ENCODE results near the gene SH3BP1.
A peak's percentile ranks its signal among the peaks of the same experiment; 100 is the strongest.
"Not testable (repeated sequence)": the region's sequence is repeated elsewhere in the genome, so short reads cannot be mapped to it uniquely, and the experiment has no call there.

The SH3BP1 gene

GRCh38 chr22:37679670-37680069 is 40.2 kb downstream of the SH3BP1 start:
- no peak for DNase-seq (ENCODE audit: low read depth)

GRCh38 chr22:37680191-37680851 is 40.9 kb downstream of the SH3BP1 start:
- DNase-seq (ENCODE audit: low read depth): no peak

GRCh38 chr22:37681001-37681424 is 41.5 kb downstream of the SH3BP1 start:
- DNase-seq (ENCODE audit: low read depth): no peak

- DNase-seq (ENCODE audit: low read depth): peak; percentile 64
Measured at GRCh38 chr22:37681556-37682049, 42.1 kb downstream of the SH3BP1 start.

- DNase-seq (ENCODE audit: low read depth): no peak
Measured at GRCh38 chr22:37684803-37685615, 45.5 kb downstream of the SH3BP1 start.

GRCh38 chr22:37686002-37686982 is 46.8 kb downstream of the SH3BP1 start, which contains the start of gene NOL12:
NOL12 (plus strand) TSS chr22:37686343; CDS start chr22:37686393, 50 bp downstream.
- peak; percentile 63 for DNase-seq (ENCODE audit: low read depth)

- no peak for DNase-seq (ENCODE audit: low read depth)
Measured at GRCh38 chr22:37690407-37690806, 50.9 kb downstream of the SH3BP1 start.

GRCh38 chr22:37690901-37691504 is 51.5 kb downstream of the SH3BP1 start:
- DNase-seq (ENCODE audit: low read depth): no peak

- DNase-seq (ENCODE audit: low read depth): no peak
Measured at GRCh38 chr22:37692627-37693285, 53.3 kb downstream of the SH3BP1 start.

GRCh38 chr22:37694131-37694530 is 54.7 kb downstream of the SH3BP1 start:
- not testable (repeated sequence) for DNase-seq (ENCODE audit: low read depth)

- DNase-seq (ENCODE audit: low read depth): not testable (repeated sequence)
Measured at GRCh38 chr22:37696260-37696656, 56.8 kb downstream of the SH3BP1 start.

- DNase-seq (ENCODE audit: low read depth): peak; percentile 69
Measured at GRCh38 chr22:37696657-37697537, 57.4 kb downstream of the SH3BP1 start, which contains the start of gene TRIOBP. TRIOBP (plus strand) TSS chr22:37697048; CDS start chr22:37701366, 4,318 bp downstream.

GRCh38 chr22:37697538-37697835 is 58.0 kb downstream of the SH3BP1 start:
- no peak for DNase-seq (ENCODE audit: low read depth)

- no peak for DNase-seq (ENCODE audit: low read depth)
Measured at GRCh38 chr22:37701141-37701786, 61.8 kb downstream of the SH3BP1 start.

- no peak for DNase-seq (ENCODE audit: low read depth)
Measured at GRCh38 chr22:37703906-37704305, 64.4 kb downstream of the SH3BP1 start.

GRCh38 chr22:37704645-37705044 is 65.2 kb downstream of the SH3BP1 start:
- DNase-seq (ENCODE audit: low read depth): no peak

- DNase-seq (ENCODE audit: low read depth): no peak
Measured at GRCh38 chr22:37705205-37705604, 65.7 kb downstream of the SH3BP1 start.

All from activated T-helper 9 cell treated with anti-CD3 and anti-CD28 coated beads, Interleukin-2, amount 50 U/mL, for 16 hours (primary cell).